ENCODE data around the gene ITSN2. TPM values are rescaled to one million over a fixed set of nuclear protein-coding genes. Genes with fewer than 3 reads are reported as not detected.

The ITSN2 gene
- total and polyA plus RNA-seq, 2 experiments from 2014 or later = 20.3 to 34.4 TPM

DNA sequence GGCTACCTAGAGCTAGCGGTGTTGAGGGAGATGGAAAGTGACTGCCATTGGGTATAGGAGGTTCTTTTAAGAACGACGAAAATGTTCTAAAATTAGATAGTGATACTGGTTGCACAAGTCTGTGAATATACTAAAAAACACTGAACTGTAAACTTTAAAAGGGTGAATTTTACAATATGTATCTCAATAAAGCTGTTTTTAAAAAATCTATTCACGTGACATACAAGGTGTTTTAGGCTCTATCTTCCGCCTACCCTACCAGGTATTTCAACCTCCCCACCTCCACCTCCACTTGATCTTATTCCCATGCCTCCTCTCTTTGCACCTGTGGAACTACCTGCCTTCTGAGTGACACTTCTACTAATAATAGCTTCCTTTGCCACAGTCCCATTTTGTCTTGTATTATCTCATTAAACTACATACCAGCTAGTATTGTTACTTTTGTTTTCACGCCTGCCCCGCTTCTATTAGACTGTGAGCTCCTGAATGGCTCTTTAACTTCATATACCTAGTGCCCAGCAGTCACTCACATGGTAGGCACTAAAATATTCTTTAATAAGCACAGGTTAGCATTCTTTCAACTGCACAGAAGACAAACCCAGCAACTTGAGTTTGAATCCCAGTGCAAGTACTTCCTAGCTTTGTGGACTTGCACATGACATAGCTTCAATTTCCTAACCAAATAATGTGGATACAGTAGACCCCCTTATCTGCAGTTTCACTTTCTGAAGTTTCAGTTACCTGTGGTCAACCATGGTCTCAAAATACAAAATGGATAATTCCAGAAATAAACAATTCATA lies 9.3 kb downstream of the ITSN2 start:
- TF ChIP-seq, protein P1, sequence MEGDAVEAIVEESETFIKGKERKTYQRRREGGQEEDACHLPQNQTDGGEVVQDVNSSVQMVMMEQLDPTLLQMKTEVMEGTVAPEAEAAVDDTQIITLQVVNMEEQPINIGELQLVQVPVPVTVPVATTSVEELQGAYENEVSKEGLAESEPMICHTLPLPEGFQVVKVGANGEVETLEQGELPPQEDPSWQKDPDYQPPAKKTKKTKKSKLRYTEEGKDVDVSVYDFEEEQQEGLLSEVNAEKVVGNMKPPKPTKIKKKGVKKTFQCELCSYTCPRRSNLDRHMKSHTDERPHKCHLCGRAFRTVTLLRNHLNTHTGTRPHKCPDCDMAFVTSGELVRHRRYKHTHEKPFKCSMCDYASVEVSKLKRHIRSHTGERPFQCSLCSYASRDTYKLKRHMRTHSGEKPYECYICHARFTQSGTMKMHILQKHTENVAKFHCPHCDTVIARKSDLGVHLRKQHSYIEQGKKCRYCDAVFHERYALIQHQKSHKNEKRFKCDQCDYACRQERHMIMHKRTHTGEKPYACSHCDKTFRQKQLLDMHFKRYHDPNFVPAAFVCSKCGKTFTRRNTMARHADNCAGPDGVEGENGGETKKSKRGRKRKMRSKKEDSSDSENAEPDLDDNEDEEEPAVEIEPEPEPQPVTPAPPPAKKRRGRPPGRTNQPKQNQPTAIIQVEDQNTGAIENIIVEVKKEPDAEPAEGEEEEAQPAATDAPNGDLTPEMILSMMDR (IDR thresholded peaks at IDR 0.05; ENCODE audit: poor library complexity) = no peak
- TF ChIP-seq EZH2 (IDR thresholded peaks at IDR 0.05; ENCODE audit: borderline replicate concordance) (no peak), EZH2phosphoT487 (IDR thresholded peaks at IDR 0.05; ENCODE audit: low read depth, severe bottlenecking, unreplicated experiment) (no peak)
- DNase-seq (ENCODE audit: low spot score) = no peak
- H3K4me1 ChIP-seq (ENCODE audit: insufficient read depth) = no peaks in the 10 kb centered on the region

DNA sequence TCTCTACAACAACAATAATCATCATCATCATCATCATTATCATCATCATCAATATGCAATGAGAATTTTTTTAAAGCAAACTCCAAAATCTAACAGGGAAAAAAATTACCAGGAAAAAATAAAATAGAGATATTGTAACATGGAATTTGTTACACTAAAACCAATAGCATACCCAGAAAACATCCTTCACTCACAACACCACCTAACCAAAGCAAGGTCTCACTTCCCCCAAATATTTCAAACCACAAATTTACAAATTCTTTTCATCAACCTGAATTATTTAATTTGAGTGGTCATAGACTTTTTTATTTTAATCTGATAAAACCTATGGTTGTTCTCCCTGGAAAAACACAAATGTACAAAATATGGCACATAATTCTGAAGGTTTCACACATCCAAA lies 11.2 kb downstream of the ITSN2 start:
- no peak overlapping the region for H2AFZ ChIP-seq
- H4K20me1 ChIP-seq (ENCODE audit: insufficient read depth, poor library complexity, severe bottlenecking) = peaks cover 58% of the 10 kb centered on the region
- H3K79me2 ChIP-seq = peaks cover 98% of the 10 kb centered on the region
- H3K9me3 ChIP-seq (ENCODE audit: low read depth) = no peaks in the 10 kb centered on the region
- TF ChIP-seq EZH2 (IDR thresholded peaks at IDR 0.05; ENCODE audit: borderline replicate concordance) = no peak
- no peak for TF ChIP-seq EZH2phosphoT487 (IDR thresholded peaks at IDR 0.05; ENCODE audit: low read depth, severe bottlenecking, unreplicated experiment)
- TF ChIP-seq, protein P1 (IDR thresholded peaks at IDR 0.05; ENCODE audit: poor library complexity) = no peak
- no peaks in the 10 kb centered on the region for H3K4me1 ChIP-seq (ENCODE audit: insufficient read depth)
- no peak for DNase-seq (ENCODE audit: low spot score)
- no peaks in the 10 kb centered on the region for H3K27me3 ChIP-seq
- no peak overlapping the region for H3K4me3 ChIP-seq
- H3K9me2 ChIP-seq (replicated peaks; ENCODE audit: insufficient read depth) = no peaks in the 10 kb centered on the region
- no peak overlapping the region for H3K27ac ChIP-seq
- no peak overlapping the region for H3K4me2 ChIP-seq
- H3K36me3 ChIP-seq (replicated peaks; ENCODE audit: insufficient read depth, low read depth) = no peaks in the 10 kb centered on the region

More for the DNA sequence above, 9.3 kb downstream of the ITSN2 start:
- H3K4me2 ChIP-seq = no peak overlapping the region
- no peaks in the 10 kb centered on the region for H3K36me3 ChIP-seq (replicated peaks; ENCODE audit: insufficient read depth, low read depth)
- no peaks in the 10 kb centered on the region for H3K27me3 ChIP-seq
- H3K9me3 ChIP-seq (ENCODE audit: low read depth) = no peaks in the 10 kb centered on the region
- no peak overlapping the region for H2AFZ ChIP-seq
- H3K4me3 ChIP-seq = no peak overlapping the region
- no peaks in the 10 kb centered on the region for H3K9me2 ChIP-seq (replicated peaks; ENCODE audit: insufficient read depth)
- peaks cover 98% of the 10 kb centered on the region for H3K79me2 ChIP-seq
- WGBS (ENCODE audit: low lambda C conversion rate, missing lambda C conversion rate) = 98% methylated on average over 7 of the region's 7 CpGs
- H4K20me1 ChIP-seq (ENCODE audit: insufficient read depth, poor library complexity, severe bottlenecking) = peaks cover 58% of the 10 kb centered on the region
- H3K27ac ChIP-seq = no peak overlapping the region

DNA sequence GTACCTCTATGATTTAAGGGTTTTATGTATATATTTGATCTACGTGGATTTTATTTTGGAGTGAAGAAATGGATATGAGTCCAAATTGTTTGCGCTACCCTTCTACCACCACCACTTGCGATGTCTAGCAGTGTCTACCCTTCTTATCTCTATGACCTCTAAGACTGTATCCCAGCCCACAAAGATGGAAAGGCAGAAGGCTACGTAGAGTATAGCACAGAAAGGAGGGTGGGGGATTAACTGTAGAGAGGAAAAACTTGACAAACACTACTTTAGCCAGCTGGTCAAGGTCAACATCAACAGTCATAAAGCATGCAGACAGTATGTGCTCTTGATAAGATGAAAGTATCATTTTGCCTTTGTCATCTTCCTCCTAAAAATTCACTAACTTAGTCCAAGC lies 14.4 kb downstream of the ITSN2 start:
- H3K27me3 ChIP-seq = no peaks in the 10 kb centered on the region
- no peaks in the 10 kb centered on the region for H3K4me1 ChIP-seq (ENCODE audit: insufficient read depth)
- WGBS (ENCODE audit: low lambda C conversion rate, missing lambda C conversion rate) = 84% methylated on average over 4 of the region's 4 CpGs
- DNase-seq (ENCODE audit: low spot score) = no peak
- H4K20me1 ChIP-seq (ENCODE audit: insufficient read depth, poor library complexity, severe bottlenecking) = peaks cover 33% of the 10 kb centered on the region
- no peak overlapping the region for H3K4me3 ChIP-seq
- no peak for TF ChIP-seq EZH2 (IDR thresholded peaks at IDR 0.05; ENCODE audit: borderline replicate concordance)
- TF ChIP-seq EZH2phosphoT487 (IDR thresholded peaks at IDR 0.05; ENCODE audit: low read depth, severe bottlenecking, unreplicated experiment) = no peak
- TF ChIP-seq, protein P1 (IDR thresholded peaks at IDR 0.05; ENCODE audit: poor library complexity) = no peak
- H2AFZ ChIP-seq = no peak overlapping the region
- H3K36me3 ChIP-seq (replicated peaks; ENCODE audit: insufficient read depth, low read depth) = no peaks in the 10 kb centered on the region
- no peaks in the 10 kb centered on the region for H3K9me3 ChIP-seq (ENCODE audit: low read depth)
- H3K79me2 ChIP-seq = peaks cover 95% of the 10 kb centered on the region
- H3K9me2 ChIP-seq (replicated peaks; ENCODE audit: insufficient read depth) = no peaks in the 10 kb centered on the region
- H3K4me2 ChIP-seq = no peak overlapping the region
- H3K27ac ChIP-seq = no peak overlapping the region

Measured in hepatocyte (in vitro differentiated cells).